ENCODE measurements around the gene MON1A. TPM values are rescaled to one million over a fixed set of nuclear protein-coding genes. Genes with fewer than 3 reads are reported as not detected.

MON1A gene
- total and polyA plus RNA-seq, 10 of the 15 experiments (the other 5 are each of a cell fraction or from before 2014, with no cell fraction given): 1.3 to 10.5 (median 7.7) TPM

- no peaks in the 10 kb centered on the region for H3K4me1 ChIP-seq (ENCODE audit: control insufficient read depth, insufficient read depth, low read length)
- ChIA-PET SMC1A (ENCODE audit: uncharacterized antibody, unreplicated experiment) (interaction anchor here (0.9 kb wide), 1 partner anchor 29 kb away, joined by 3 read pairs; no protein-coding TSS in a partner anchor), RAD21 (ENCODE audit: unreplicated experiment) (interaction anchor here (0.7 kb wide), 1 partner anchor 30 kb away, joined by 4 read pairs; no protein-coding TSS in a partner anchor), POLR2A (interaction anchor here (0.5 to 0.7 kb wide), 3 partner anchors 79 to 1160 kb away, joined by 3 to 6 read pairs (median 3); no protein-coding TSS in a partner anchor), CTCF (no interaction called here)
- intact Hi-C loops (cut with micrococcal nuclease; ENCODE audit: unreplicated experiment) (no loop called here), in situ Hi-C loops (cut with MboI) (no loop called here)
- peaks cover 0 to 2% of the 10 kb centered on the region in 2 experiments; a peak in 2 of 4 replicates for H3K27me3 ChIP-seq (replicated peaks in 1 of 2; ENCODE audit: control insufficient read depth in 2 of 2, insufficient read depth in 2 of 2, low read length in 1 of 2)
- H3K27ac ChIP-seq (ENCODE audit: control insufficient read depth, insufficient read depth): no peak overlapping the region
- no peak overlapping the region for H2AFZ ChIP-seq (ENCODE audit: control insufficient read depth, low read depth, low read length)
- DNase-seq (ENCODE audit: low read depth, low spot score) (no peak), ATAC-seq (no peak), FAIRE-seq (no peak)
- no peaks in the 10 kb centered on the region for H3K79me2 ChIP-seq (ENCODE audit: control insufficient read depth, insufficient read depth, low read length)
- H3K36me3 ChIP-seq (ENCODE audit: control insufficient read depth in 2 of 2, insufficient read depth in 2 of 2, low read length in 1 of 2): no peaks in the 10 kb centered on the region
- no peaks in the 10 kb centered on the region for H3K9me3 ChIP-seq (replicated peaks; ENCODE audit: control insufficient read depth, insufficient read depth, low read length)
- H3K9ac ChIP-seq (ENCODE audit: control insufficient read depth, insufficient read depth, low read length): no peak overlapping the region
- H4K20me1 ChIP-seq (ENCODE audit: control insufficient read depth, insufficient read depth): no peaks in the 10 kb centered on the region
- no peak for TF ChIP-seq RELB (IDR thresholded peaks at IDR 0.05; ENCODE audit: low read depth)
- TF ChIP-seq MAX (IDR thresholded peaks at IDR 0.05; ENCODE audit: low read depth, low read length): no peak
- TF ChIP-seq NBN (IDR thresholded peaks at IDR 0.05): no peak
- TF ChIP-seq ZBTB40 (IDR thresholded peaks at IDR 0.05; ENCODE audit: borderline replicate concordance): no peak
- no peak for TF ChIP-seq YY1 (IDR thresholded peaks at IDR 0.05; ENCODE audit: low read depth, low read length)
- no peak for TF ChIP-seq MEF2B (IDR thresholded peaks at IDR 0.05; ENCODE audit: partially characterized antibody, poor library complexity, severe bottlenecking)
- no peak for TF ChIP-seq POU2F2 (IDR thresholded peaks at IDR 0.05; ENCODE audit: borderline replicate concordance, low read depth, low read length)
- TF ChIP-seq RCOR1 (conservative IDR thresholded peaks at IDR 0.05; ENCODE audit: low read depth, low read length): no peak
- 96% methylated on average over 2 of the region's 2 CpGs for WGBS (ENCODE audit: insufficient coverage, insufficient replicate concordance, low lambda C conversion rate, missing lambda C conversion rate)
- BruUV-seq (replicated peaks): no TSS peak
- H3K4me2 ChIP-seq (ENCODE audit: control insufficient read depth, insufficient read depth): no peak overlapping the region
- H3K4me3 ChIP-seq: no peak overlapping the region
These were observed 51.9 kb downstream of the MON1A start for GRCh38 chr3:49877716-49878115.
